ENCODE results near the gene TOR1AIP2.

The TOR1AIP2 gene

GRCh38 chr1:179828554-179829110, 49.0 kb downstream of the TOR1AIP2 start:
- no peak for TF ChIP-seq CTCF (IDR thresholded peaks at IDR 0.05)
- Histone ChIP-seq H3K4me1 (no peaks in the 10 kb centered on the region), H3K4me3 (no peak overlapping the region), H3K27ac (no peak overlapping the region), H3K9me3 (no peaks in the 10 kb centered on the region), H3K27me3 (no peaks in the 10 kb centered on the region), H3K36me3 (no peaks in the 10 kb centered on the region)
- intact Hi-C loops (cut with DNase I; ENCODE audit: low total_unique reads) = no loop called here
- DNase-seq = peak in 1 of 2 donors; percentile 23

- H3K9me3 ChIP-seq = no peaks in the 10 kb centered on the region
- no peak for TF ChIP-seq CTCF (IDR thresholded peaks at IDR 0.05)
- H3K27ac ChIP-seq = no peak overlapping the region
- no peaks in the 10 kb centered on the region for H3K36me3 ChIP-seq
- H3K4me1 ChIP-seq = no peaks in the 10 kb centered on the region
- no peak overlapping the region for H3K4me3 ChIP-seq
- peak in 1 of 2 donors; percentile 4 for DNase-seq
- no peaks in the 10 kb centered on the region for H3K27me3 ChIP-seq
- intact Hi-C loops (cut with DNase I; ENCODE audit: low total_unique reads) = no loop called here
These were observed 50.9 kb downstream of the TOR1AIP2 start for GRCh38 chr1:179826626-179827280.

GRCh38 chr1:179825798-179826460, 51.7 kb downstream of the TOR1AIP2 start:
- Histone ChIP-seq H3K9me3 (no peaks in the 10 kb centered on the region), H3K36me3 (no peaks in the 10 kb centered on the region), H3K27ac (no peak overlapping the region), H3K4me1 (no peaks in the 10 kb centered on the region), H3K4me3 (no peak overlapping the region), H3K27me3 (no peaks in the 10 kb centered on the region)
- intact Hi-C loops (cut with DNase I; ENCODE audit: low total_unique reads) = no loop called here
- DNase-seq = peak in 1 of 2 donors; percentile 27
- no peak for TF ChIP-seq CTCF (IDR thresholded peaks at IDR 0.05)

- TF ChIP-seq CTCF (IDR thresholded peaks at IDR 0.05) = no peak
- no peak overlapping the region for H3K4me3 ChIP-seq
- no peak overlapping the region for H3K27ac ChIP-seq
- H3K4me1 ChIP-seq = no peaks in the 10 kb centered on the region
- peak in 1 of 2 donors; percentile 35 for DNase-seq
- H3K27me3 ChIP-seq = no peaks in the 10 kb centered on the region
- intact Hi-C loops (cut with DNase I; ENCODE audit: low total_unique reads) = no loop called here
- H3K36me3 ChIP-seq = no peaks in the 10 kb centered on the region
- H3K9me3 ChIP-seq = no peaks in the 10 kb centered on the region
These were observed 52.4 kb downstream of the TOR1AIP2 start for GRCh38 chr1:179825206-179825605.

- no peak overlapping the region for H3K27ac ChIP-seq
- H3K4me3 ChIP-seq = no peak overlapping the region
- TF ChIP-seq CTCF (IDR thresholded peaks at IDR 0.05) = no peak
- no peaks in the 10 kb centered on the region for H3K4me1 ChIP-seq
- H3K36me3 ChIP-seq = no peaks in the 10 kb centered on the region
- H3K9me3 ChIP-seq = no peaks in the 10 kb centered on the region
- no peaks in the 10 kb centered on the region for H3K27me3 ChIP-seq
- intact Hi-C loops (cut with DNase I; ENCODE audit: low total_unique reads) = no loop called here
- peak in 1 of 2 donors; percentile 46 for DNase-seq
These were observed 53.3 kb downstream of the TOR1AIP2 start for GRCh38 chr1:179824265-179824664.

Measured in tibial artery (tissue), 4 donors.